Frontal cortex (tissue), 4 donors: Measurements from ENCODE around the gene PTCD2. TPM values are rescaled to one million over a fixed set of nuclear protein-coding genes. Genes with fewer than 3 reads are reported as not detected.
"Not testable (repeated sequence)": the region's sequence is repeated elsewhere in the genome, so short reads cannot be mapped to it uniquely, and the experiment has no call there.

ENCODE experiments used
- DNase-seq, 2 donors: peaks; one replicate each; pipeline ENCODE4 v3.0.0; 2012; ENCODE audit warnings: low spot score in 2 of 2
- FAIRE-seq: peaks from 2 replicates; lab custom pipeline; 2012; peaks lifted over from hg19 to GRCh38; lab: Jason Lieb, UNC
- total RNA-seq: library from RNA; depleted of rRNA; stranded (reverse); fragments of >200 nt; gene quantifications from one replicate; pipeline ENCODE4 v1.2.3, GENCODE V29; 2014
- donor health status: control.
- donor health status: control.
- donor health status: control.

The PTCD2 gene
- total RNA-seq, 1 donor from 2014 or later, result 4.9 TPM

GRCh38 chr5:72295539-72295938 lies 24.6 kb upstream of the PTCD2 start:
- FAIRE-seq (no peak), DNase-seq (no peak)

- DNase-seq, result no peak
- FAIRE-seq, result no peak
Measured at GRCh38 chr5:72296256-72296655, 23.9 kb upstream of the PTCD2 start.

GRCh38 chr5:72298136-72298535 lies 22.0 kb upstream of the PTCD2 start:
- FAIRE-seq, result not testable (repeated sequence)

GRCh38 chr5:72298711-72299110 lies 21.5 kb upstream of the PTCD2 start:
- FAIRE-seq, result no peak
- DNase-seq, result no peak

More at GRCh38 chr5:72298136-72298535, 22.0 kb upstream of the PTCD2 start:
- not testable (repeated sequence) for DNase-seq

GRCh38 chr5:72300590-72301339 lies 19.4 kb upstream of the PTCD2 start:
- no peak for FAIRE-seq
- DNase-seq, result no peak

- no peak for DNase-seq
- no peak for FAIRE-seq
Measured at GRCh38 chr5:72301557-72301956, 18.6 kb upstream of the PTCD2 start.

- no peak for FAIRE-seq
Measured at GRCh38 chr5:72302171-72302570, 18.0 kb upstream of the PTCD2 start.

GRCh38 chr5:72305194-72306142 lies 14.7 kb upstream of the PTCD2 start:
- no peak for FAIRE-seq
- no peak for DNase-seq

More at GRCh38 chr5:72302171-72302570, 18.0 kb upstream of the PTCD2 start:
- no peak for DNase-seq

GRCh38 chr5:72307573-72307967 lies 12.6 kb upstream of the PTCD2 start:
- DNase-seq, result no peak
- no peak for FAIRE-seq

GRCh38 chr5:72307968-72308852 lies 12.0 kb upstream of the PTCD2 start:
- peak; percentile 92 to 95 for DNase-seq
- no peak for FAIRE-seq

GRCh38 chr5:72308853-72309191 lies 11.4 kb upstream of the PTCD2 start:
- DNase-seq, result no peak
- FAIRE-seq, result no peak

GRCh38 chr5:72313141-72313540 lies 7.0 kb upstream of the PTCD2 start:
- FAIRE-seq (no peak), DNase-seq (no peak)

GRCh38 chr5:72314571-72315172 lies 5.5 kb upstream of the PTCD2 start:
- FAIRE-seq, result no peak
- DNase-seq, result no peak

- not testable (repeated sequence) for DNase-seq, FAIRE-seq
Measured at GRCh38 chr5:72319435-72319975, 668 bp upstream of the PTCD2 start.

- no peak for FAIRE-seq
Measured at GRCh38 chr5:72324189-72324825, 4.1 kb downstream of the PTCD2 start.

GRCh38 chr5:72325566-72326305 lies 5.6 kb downstream of the PTCD2 start:
- no peak for FAIRE-seq
- no peak for DNase-seq

More at GRCh38 chr5:72324189-72324825, 4.1 kb downstream of the PTCD2 start:
- no peak for DNase-seq

- FAIRE-seq (no peak), DNase-seq (no peak)
Measured at GRCh38 chr5:72326306-72326649, 6.1 kb downstream of the PTCD2 start.

- no peak for FAIRE-seq
- DNase-seq, result peak; percentile 39 to 53
Measured at GRCh38 chr5:72328172-72328571, 8.0 kb downstream of the PTCD2 start.
